Measurements from ENCODE around the gene CFLAR.

The CFLAR gene

DNA sequence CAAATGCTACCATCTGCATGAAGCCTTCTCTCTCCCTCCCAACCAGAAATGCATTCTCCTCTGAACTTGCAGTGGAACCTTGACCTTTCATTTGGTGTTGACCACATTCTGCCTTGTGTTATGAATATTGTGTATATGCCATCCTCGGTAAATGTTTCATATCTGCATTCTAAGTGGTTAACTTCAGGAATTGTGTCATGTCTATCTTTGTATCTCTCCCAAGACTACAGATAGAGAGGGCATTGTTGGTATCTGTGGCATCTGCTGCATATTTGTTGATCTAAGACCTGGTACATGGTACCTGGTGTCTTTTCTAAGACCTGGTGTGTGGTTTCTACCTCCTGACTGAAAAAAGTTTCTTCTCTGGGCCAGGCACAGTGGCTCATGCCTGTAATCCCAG lies 101.0 kb downstream of the CFLAR start:
- DNase-seq (ENCODE audit: low read depth, low spot score), result no peak

DNA sequence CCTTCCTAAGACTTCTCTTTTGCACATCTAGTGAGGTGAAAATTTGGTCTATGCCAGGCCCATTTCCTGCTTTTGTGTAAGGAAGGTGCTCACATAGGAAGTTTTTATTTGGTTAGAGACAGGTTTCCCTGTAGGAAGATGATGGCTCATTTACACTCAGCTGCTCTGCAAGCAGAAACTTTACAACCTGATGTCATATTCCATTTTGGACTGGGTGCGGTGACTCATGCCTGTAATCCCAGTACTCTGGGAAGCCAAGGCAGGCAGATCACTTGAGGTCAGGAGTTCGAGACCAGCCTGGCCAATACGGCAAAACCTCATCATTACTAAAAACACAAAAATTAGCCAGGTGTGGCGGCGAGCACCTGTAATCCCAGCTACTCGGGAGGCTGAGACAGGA lies 102.8 kb downstream of the CFLAR start:
- DNase-seq (ENCODE audit: low read depth, low spot score), result no peak

DNA sequence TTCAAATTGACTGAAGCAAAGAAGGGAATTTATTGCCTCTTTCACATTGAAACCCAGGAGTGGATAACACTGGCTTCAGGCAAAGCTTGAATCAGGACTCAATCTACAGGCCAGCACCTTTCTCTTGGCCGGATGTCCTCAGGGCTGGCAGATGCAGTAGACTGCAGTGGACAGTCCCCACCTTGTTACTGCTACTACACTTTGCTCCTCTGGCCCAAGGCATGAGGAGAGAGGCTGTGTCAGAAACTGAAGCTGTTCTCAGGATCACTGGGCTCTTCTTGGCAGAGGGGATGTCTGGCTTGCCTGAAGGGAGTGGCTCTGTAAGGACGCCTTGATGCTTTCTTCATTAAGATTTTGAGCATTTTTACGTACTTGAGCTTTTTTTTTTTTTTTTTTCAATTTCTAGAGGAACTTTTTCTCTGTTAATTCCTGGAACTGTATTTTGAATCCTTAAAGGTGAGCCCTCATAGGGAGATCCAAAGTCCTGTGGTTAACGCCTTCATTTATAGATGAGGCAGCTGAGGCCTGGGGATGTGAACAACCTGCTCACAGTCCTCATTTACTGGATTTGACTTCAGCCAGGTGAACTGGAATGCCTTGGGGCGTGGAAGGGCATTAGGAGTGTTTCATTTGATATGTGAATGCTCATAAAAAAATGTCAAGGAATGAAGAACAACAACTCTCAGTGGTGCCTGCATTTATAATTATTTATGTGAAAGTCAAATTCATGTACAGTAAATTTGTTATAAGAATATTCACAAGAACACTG lies 103.5 kb downstream of the CFLAR start:
- peak; percentile 60 for DNase-seq (ENCODE audit: low read depth, low spot score)

DNA sequence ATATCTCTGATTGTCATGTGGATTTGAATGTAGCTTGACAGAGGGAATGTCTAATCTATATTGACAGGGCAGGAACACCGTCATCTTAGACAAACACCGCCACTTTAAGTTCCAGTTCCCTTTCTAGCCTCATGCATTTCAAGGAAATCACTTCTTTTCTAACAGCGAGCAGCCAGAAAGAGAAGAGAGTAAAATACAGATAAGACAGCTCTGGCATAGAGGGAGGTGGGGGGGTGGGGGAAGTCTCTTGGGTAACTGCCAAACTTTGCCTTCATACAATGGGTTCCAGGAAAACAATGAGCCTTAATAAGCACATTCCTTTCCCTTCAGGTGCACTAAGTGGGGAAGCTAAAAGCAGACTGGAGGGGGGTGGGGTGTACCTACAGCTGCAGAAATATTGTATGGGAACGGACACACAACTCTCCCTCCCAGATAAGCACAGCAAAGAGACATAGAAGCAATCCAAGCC lies 104.2 kb downstream of the CFLAR start:
- DNase-seq (ENCODE audit: low read depth, low spot score), result peak; percentile 33

DNA sequence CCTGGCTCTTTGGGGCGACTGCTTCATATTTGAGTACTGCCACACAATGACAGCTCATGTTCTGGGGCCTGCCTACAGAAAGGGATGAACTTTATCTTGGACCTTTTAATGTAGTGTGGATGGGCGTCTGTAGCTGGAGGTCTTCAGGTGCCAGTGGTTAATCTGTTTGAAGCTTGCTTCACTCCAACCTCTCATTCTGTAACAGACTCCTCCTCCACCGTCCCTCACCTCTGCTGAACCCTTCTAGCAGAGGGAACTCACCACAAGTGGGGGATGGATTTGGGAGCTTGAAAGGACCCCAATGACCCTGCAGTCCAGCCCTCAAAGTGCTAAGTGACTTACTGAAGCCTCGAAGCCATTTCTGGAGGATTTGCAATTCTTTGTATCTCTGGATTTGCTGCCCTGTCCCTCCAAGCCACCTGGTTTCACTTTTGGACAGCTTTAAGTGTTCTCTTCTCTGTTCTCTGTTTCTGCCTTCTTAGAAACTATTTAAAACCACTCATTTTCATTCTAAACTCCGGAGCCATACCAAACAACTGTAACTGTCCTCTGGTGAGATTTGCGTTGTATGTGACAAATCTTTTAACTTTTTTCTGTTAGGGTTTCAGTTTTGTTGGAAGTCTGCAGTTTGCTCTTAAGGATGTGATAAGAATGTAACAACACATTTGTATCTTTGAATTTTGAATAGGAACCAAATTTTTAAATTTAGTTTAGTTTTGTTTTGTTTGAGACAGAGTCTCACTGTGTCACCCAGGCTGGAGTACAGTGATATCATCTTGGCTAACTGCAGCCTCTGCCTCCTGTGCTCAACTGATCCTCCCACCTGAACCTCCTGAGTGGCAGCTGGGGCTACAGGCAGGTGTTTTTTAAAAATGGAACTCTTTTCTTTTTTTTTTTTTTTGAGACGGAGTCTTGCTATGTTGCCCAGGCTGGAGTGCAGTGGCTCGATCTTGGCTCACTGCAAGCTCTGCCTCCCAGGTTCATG lies 107.4 kb downstream of the CFLAR start:
- DNase-seq (ENCODE audit: low read depth, low spot score), result no peak

Measured in ELF-1 (cell line).